NCI-H1417 (cell line): Measurements from ENCODE around the gene MDM4.
A peak's percentile ranks its signal among the peaks of the same experiment; 100 is the strongest.
"Not testable (repeated sequence)": the region's sequence is repeated elsewhere in the genome, so short reads cannot be mapped to it uniquely, and the experiment has no call there.

Experiments used
- DNase-seq, 3 experiments: peaks; one replicate each; lab custom pipeline; 2025; lab: John Stamatoyannopoulos, UW

Gene MDM4

GRCh38 chr1:204562075-204562990, 46.1 kb downstream of the MDM4 start:
- DNase-seq: no peak

- DNase-seq: no peak
Observed at GRCh38 chr1:204563307-204563706, 47.1 kb downstream of the MDM4 start.

GRCh38 chr1:204563780-204564179, 47.6 kb downstream of the MDM4 start:
- no peak for DNase-seq

GRCh38 chr1:204564835-204565234, 48.6 kb downstream of the MDM4 start:
- no peak for DNase-seq

GRCh38 chr1:204565617-204566582, 49.7 kb downstream of the MDM4 start:
- DNase-seq: peak; percentile 77 to 94 (median 93)

- peak in 2 of 3 experiments; percentile 68 to 81 for DNase-seq
Observed at GRCh38 chr1:204566583-204566955, 50.4 kb downstream of the MDM4 start.

- no peak for DNase-seq
Observed at GRCh38 chr1:204567071-204567470, 50.9 kb downstream of the MDM4 start.

GRCh38 chr1:204568576-204569315, 52.5 kb downstream of the MDM4 start:
- no peak for DNase-seq

- no peak for DNase-seq
Observed at GRCh38 chr1:204569478-204569877, 53.3 kb downstream of the MDM4 start.

- DNase-seq: not testable (repeated sequence)
Observed at GRCh38 chr1:204570021-204570420, 53.8 kb downstream of the MDM4 start.

- DNase-seq: no peak
Observed at GRCh38 chr1:204571128-204571527, 54.9 kb downstream of the MDM4 start.

- no peak for DNase-seq
Observed at GRCh38 chr1:204571631-204572030, 55.4 kb downstream of the MDM4 start.

- DNase-seq: peak in 1 of 3 experiments; percentile 46
Observed at GRCh38 chr1:204572923-204573922, 57.0 kb downstream of the MDM4 start.

GRCh38 chr1:204574016-204574864, 58.0 kb downstream of the MDM4 start:
- peak; percentile 13 to 48 (median 43) for DNase-seq

GRCh38 chr1:204574865-204575163, 58.6 kb downstream of the MDM4 start:
- DNase-seq: no peak

- no peak for DNase-seq
Observed at GRCh38 chr1:204575221-204576190, 59.3 kb downstream of the MDM4 start.

GRCh38 chr1:204576422-204576821, 60.2 kb downstream of the MDM4 start:
- DNase-seq: no peak

- DNase-seq: no peak
Observed at GRCh38 chr1:204577794-204578478, 61.7 kb downstream of the MDM4 start.
